ENCODE measurements around the gene DNAI7.

The DNAI7 gene, protein sequence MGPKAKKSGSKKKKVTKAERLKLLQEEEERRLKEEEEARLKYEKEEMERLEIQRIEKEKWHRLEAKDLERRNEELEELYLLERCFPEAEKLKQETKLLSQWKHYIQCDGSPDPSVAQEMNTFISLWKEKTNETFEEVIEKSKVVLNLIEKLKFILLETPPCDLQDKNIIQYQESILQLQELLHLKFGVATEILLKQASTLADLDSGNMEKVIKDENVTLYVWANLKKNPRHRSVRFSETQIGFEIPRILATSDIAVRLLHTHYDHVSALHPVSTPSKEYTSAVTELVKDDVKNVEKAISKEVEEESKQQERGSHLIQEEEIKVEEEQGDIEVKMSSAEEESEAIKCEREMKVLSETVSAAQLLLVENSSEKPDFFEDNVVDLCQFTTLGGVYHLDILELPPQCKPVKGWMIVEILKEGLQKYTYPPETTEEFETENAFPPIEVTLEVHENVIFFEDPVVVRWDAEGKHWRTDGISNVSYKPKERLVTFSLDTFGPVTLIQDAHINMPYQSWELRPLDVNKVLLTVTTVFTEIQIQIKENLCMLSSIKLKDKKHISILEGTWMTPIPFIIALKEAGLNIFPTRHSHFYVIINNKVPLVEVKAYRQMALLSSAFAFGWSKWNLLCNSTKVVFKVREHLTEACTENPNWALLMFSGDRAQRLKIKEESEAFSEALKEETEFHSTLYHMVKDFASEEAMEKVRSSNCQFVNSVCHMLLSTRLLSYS

DNA sequence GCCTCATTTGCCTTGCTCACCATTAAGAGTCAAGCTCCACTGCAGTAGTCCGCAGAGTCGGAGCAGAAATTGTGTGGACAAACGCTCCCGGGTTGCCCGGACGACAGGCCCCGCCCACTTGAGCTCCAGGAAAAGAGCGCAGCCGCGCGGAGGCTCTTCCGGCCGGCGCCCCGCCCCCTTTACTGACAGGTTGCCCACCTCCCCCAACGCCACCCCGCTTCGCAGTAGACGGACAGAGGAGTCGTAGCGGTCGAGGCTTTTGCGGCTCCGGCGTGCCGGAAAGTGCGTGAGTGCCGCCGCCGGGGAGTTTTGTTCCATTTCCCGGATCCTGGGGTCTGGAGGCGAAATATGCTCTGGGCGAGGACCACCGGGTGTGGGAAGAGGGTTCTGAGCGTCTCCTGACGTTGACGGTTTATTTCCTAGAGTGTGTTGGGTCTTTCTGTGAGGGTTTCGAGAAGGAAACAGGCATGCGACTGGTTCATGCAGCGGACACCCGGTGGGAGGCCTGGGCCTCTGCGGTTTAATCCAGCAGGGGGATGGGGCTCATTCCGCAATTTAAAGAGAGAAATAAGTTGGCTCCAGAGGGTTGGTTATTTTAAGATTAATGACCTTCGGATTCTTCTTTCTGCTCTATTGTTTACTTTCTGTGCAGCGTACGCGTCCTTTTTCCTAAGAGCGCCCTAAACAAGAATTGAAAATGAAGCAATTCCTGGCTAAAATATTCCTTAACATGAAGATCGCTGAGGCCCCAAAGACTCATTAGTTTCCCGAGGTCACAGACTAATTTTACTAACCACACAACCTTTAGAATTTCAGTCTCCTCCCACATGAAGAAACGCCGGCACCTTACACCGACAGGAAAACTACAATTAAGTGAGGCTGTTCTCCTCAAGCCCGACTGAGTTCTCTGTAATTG is at the start of gene DNAI7, which contains the start of gene ETFRF1:
Gene DNAI7, minus strand, starts transcription at position 105 of the 916 bp plus-strand sequence. Its CDS starts 82 bp downstream, at position 23.
Gene ETFRF1, plus strand, starts transcription at position 182 of the 916 bp plus-strand sequence. CDS start 8,720 bp downstream, outside the sequence.
- peak within 1 kb of the TSS; percentile 82 for H3K4me3 ChIP-seq (ENCODE audit: low read length)
- TF ChIP-seq, protein P1, sequence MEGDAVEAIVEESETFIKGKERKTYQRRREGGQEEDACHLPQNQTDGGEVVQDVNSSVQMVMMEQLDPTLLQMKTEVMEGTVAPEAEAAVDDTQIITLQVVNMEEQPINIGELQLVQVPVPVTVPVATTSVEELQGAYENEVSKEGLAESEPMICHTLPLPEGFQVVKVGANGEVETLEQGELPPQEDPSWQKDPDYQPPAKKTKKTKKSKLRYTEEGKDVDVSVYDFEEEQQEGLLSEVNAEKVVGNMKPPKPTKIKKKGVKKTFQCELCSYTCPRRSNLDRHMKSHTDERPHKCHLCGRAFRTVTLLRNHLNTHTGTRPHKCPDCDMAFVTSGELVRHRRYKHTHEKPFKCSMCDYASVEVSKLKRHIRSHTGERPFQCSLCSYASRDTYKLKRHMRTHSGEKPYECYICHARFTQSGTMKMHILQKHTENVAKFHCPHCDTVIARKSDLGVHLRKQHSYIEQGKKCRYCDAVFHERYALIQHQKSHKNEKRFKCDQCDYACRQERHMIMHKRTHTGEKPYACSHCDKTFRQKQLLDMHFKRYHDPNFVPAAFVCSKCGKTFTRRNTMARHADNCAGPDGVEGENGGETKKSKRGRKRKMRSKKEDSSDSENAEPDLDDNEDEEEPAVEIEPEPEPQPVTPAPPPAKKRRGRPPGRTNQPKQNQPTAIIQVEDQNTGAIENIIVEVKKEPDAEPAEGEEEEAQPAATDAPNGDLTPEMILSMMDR (conservative IDR thresholded peaks at IDR 0.05; ENCODE audit: low read length), result no peak
- peak; percentile 91 for DNase-seq (ENCODE audit: low read depth)

DNA sequence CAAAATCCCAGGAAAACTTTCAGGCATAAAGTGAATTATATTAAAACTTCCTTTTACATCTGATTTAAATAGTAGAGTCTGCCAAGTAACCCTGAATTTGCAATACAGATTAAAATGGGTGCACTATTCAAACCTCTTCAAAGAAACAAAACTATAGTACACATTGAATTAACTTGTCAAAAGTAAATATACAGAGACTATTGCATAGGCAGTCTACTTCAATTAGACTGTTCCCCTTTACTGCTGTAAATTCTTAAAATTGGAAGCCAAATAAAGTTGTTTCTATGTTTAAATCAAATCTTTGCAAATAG is 48.7 kb upstream of the DNAI7 start:
- TF ChIP-seq, protein P1 (conservative IDR thresholded peaks at IDR 0.05; ENCODE audit: low read length), result no peak
- DNase-seq (ENCODE audit: low read depth), result no peak
- no peak overlapping the region for H3K4me3 ChIP-seq (ENCODE audit: low read length)

DNA sequence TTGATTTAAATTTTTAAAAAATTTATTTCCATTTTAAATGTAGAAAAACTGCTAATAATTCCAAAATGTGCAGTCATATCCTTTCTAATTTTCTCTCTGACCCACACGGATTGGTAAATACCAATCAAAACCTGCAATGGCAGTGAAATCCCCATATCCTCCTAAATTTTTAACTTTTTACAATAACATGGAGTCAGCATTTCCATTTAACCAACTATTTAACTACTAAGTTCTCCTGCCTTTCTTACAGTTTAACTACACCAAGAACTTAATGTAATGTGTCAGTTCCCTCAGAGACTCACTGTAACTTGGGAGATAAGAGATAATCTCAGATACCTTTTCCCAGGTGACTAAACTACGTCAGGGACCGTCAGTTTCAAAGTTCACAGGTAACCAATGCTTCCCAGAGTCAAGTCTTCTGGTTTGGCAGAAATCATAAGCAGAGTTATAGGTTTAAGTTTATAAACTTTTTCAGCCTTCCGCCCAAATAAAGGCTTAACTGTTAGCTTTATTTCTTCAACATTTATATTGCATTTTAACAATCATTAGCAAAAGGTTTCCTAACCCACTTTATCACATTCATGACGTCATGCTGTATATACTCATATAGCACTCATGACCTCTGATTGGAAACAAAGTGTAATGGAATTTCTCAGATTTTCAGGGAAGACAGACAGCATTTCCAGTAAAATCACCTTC is 48.2 kb upstream of the DNAI7 start:
- TF ChIP-seq, protein P1 (conservative IDR thresholded peaks at IDR 0.05; ENCODE audit: low read length), result no peak
- no peak for DNase-seq (ENCODE audit: low read depth)
- H3K4me3 ChIP-seq (ENCODE audit: low read length), result no peak overlapping the region

DNA sequence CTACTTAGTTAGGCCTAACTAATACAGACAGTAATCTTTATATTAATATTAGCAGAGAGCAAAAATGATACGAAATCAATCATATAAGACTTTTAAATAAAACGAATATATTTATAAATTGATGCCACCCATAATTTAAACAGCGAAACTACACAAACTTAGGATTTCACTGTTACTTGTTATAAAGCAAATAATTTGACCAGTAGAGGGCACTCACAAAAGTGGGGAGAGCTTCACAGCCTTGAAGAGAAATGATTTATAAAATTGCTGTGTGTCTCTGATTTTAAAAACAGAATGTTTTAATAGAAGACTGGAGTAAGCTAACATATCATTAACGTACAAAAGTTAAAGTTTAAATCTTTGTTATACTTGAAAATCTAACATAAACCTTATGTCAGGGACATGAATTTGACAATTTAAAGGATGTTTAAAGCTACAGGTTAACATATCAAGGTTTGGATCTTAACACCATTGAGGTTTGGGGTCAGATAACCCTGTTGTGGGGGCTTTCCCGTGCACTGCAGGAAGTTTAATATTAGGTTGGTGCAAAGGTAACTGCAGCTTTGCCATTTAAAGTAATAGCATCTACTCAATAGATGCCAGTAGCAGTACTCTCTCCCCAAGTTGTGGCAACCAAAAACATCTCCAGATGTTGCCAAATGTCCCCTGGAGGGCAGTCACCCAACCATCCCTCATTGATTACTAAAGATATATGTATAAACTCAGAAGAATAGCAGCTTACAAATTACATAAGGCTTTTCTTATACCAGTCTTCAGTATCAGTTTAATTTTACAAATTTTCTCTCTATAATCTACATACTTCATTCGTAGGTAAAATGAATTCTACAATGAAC is 46.4 kb upstream of the DNAI7 start:
- TF ChIP-seq, protein P1 (conservative IDR thresholded peaks at IDR 0.05; ENCODE audit: low read length), result peak; percentile 71
- peak; percentile 70 for DNase-seq (ENCODE audit: low read depth)
- no peak overlapping the region for H3K4me3 ChIP-seq (ENCODE audit: low read length)

DNA sequence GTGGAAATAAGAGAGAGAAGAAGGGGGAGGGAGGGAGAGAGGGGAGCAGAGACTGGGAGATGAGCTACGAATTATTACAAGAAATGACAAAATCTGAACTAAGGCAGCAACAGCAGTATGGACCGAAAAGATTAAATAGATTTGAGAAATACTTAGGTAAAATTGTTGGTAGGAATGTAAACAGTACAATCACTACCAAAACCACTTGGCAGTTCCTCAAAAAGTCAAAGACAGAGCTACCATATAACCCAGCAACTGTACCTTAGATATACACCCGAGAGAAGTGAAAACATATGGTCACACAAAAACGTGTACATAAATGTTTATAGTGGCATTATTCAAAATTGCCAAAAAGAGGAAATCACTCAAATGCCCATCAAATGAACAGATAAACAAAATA is 41.7 kb upstream of the DNAI7 start:
- no peak overlapping the region for H3K4me3 ChIP-seq (ENCODE audit: low read length)
- TF ChIP-seq, protein P1 (conservative IDR thresholded peaks at IDR 0.05; ENCODE audit: low read length), result no peak
- no peak for DNase-seq (ENCODE audit: low read depth)

DNA sequence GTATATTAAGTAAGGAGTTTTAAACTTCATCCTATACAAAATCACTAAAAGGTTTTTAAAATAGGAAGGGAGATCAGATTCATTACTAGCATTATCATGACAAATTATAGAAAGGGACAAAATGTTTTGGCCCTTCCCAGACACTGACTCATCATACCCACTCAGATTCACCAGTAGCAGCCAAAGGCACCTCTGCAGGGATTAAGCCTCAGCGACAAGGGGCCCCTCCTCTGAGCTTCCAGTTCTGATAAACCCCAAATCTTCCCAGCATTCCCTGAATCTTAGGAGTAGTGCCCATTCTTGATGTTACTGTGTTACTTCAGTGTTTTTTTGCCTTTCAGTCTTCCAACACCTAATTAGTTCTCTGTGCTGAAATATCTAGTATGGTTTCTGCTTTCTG is 41.2 kb upstream of the DNAI7 start:
- H3K4me3 ChIP-seq (ENCODE audit: low read length), result no peak overlapping the region
- TF ChIP-seq, protein P1 (conservative IDR thresholded peaks at IDR 0.05; ENCODE audit: low read length), result no peak
- peak; percentile 8 for DNase-seq (ENCODE audit: low read depth)

Measured in AG10803 (cell line).